Measurements from ENCODE around the gene VSIG10L2. TPM values are rescaled to one million over a fixed set of nuclear protein-coding genes. Genes with fewer than 3 reads are reported as not detected.

The VSIG10L2 gene
- total RNA-seq, 1 donor from 2014 or later, result not detected

DNA sequence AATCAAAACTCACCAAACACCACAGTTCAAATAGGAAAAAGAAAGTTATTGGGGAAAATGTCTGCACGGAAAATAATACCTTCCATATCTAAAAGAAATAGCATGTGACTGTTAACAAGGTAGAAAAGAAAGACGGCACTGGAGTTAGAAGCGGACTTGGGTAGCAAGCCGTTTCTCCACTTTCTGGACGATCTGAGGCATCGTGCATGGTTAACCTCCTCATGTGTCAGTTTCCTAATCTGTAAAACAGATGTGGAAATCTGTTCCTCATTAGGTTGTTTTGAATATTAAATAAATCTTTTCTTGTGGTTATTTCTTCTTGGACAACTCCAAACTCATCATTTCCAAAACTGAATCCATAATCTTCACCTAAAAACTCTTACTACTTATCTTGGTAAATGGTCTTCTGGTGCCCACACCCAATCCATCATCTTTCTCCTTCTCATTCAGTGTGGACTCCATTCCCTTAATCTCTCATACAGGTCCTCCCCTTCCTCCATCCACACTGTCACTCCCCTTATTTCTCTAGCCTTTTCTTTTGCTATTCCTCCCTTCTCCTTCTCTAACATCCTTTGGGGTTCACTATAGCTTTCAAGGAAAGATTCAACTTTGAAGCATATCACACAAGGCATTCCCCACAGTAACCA, 53.5 kb downstream of the VSIG10L2 start:
- H3K27me3 Mint-ChIP-seq (ENCODE audit: unreplicated experiment), result peaks cover 1% of the 10 kb centered on the region
- H3K27ac Mint-ChIP-seq (ENCODE audit: unreplicated experiment), result no peak overlapping the region

DNA sequence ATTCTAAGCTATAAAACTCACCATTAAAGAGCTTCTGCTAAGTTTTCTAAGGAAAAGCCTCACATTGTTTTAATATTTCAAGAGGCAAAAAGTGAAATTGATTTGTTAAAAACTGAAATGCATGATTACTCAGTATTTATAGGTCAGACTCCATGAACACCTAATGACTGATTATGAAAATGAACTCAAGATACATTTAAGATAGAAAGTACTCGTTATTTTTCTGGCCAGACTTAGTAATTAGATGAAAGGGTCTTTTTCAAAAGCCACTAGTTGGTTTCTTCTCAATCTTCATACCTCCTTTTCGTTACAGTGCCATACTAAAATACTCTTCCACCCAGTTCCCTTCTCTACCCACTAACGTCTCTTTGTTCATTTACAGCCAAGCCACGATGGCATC, 56.3 kb downstream of the VSIG10L2 start:
- Mint-ChIP-seq H3K27ac (ENCODE audit: unreplicated experiment) (no peak overlapping the region), H3K4me3 (ENCODE audit: unreplicated experiment) (no peak overlapping the region), H3K4me1 (ENCODE audit: unreplicated experiment) (peaks cover 8% of the 10 kb centered on the region), H3K27me3 (ENCODE audit: unreplicated experiment) (peaks cover 1% of the 10 kb centered on the region), H3K36me3 (ENCODE audit: low read depth, unreplicated experiment) (peaks cover 17% of the 10 kb centered on the region), H3K9me3 (ENCODE audit: unreplicated experiment) (no peaks in the 10 kb centered on the region)
- TF ChIP-seq, protein P1, sequence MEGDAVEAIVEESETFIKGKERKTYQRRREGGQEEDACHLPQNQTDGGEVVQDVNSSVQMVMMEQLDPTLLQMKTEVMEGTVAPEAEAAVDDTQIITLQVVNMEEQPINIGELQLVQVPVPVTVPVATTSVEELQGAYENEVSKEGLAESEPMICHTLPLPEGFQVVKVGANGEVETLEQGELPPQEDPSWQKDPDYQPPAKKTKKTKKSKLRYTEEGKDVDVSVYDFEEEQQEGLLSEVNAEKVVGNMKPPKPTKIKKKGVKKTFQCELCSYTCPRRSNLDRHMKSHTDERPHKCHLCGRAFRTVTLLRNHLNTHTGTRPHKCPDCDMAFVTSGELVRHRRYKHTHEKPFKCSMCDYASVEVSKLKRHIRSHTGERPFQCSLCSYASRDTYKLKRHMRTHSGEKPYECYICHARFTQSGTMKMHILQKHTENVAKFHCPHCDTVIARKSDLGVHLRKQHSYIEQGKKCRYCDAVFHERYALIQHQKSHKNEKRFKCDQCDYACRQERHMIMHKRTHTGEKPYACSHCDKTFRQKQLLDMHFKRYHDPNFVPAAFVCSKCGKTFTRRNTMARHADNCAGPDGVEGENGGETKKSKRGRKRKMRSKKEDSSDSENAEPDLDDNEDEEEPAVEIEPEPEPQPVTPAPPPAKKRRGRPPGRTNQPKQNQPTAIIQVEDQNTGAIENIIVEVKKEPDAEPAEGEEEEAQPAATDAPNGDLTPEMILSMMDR (IDR thresholded peaks at IDR 0.05; ENCODE audit: unreplicated experiment), result no peak
- no peak for DNase-seq (ENCODE audit: low spot score)

More for the DNA sequence above, 53.5 kb downstream of the VSIG10L2 start:
- Mint-ChIP-seq H3K9me3 (ENCODE audit: unreplicated experiment) (no peaks in the 10 kb centered on the region), H3K4me1 (ENCODE audit: unreplicated experiment) (no peaks in the 10 kb centered on the region), H3K4me3 (ENCODE audit: unreplicated experiment) (no peak overlapping the region), H3K36me3 (ENCODE audit: low read depth, unreplicated experiment) (peaks cover 18% of the 10 kb centered on the region)
- TF ChIP-seq, protein P1 (IDR thresholded peaks at IDR 0.05; ENCODE audit: unreplicated experiment), result no peak
- DNase-seq (ENCODE audit: low spot score), result no peak

Other genes starting within 250 kb of the VSIG10L2 start
- gene PATE1, start 199.8 kb upstream of the VSIG10L2 start, total RNA-seq (ENCODE audit: unreplicated experiment), result not detected
- gene PATE2, start 167.2 kb upstream of the VSIG10L2 start, total RNA-seq (ENCODE audit: unreplicated experiment), result not detected
- not detected for gene PATE3, start 157.9 kb upstream of the VSIG10L2 start, total RNA-seq (ENCODE audit: unreplicated experiment)
- 0.31 TPM for gene PATE4, start 112.7 kb upstream of the VSIG10L2 start, total RNA-seq (ENCODE audit: unreplicated experiment)
- gene HYLS1, start 58.4 kb upstream of the VSIG10L2 start, total RNA-seq (ENCODE audit: unreplicated experiment), result 5.5 TPM
- 13.1 TPM for gene PUS3, start 42.8 kb upstream of the VSIG10L2 start, total RNA-seq (ENCODE audit: unreplicated experiment)
- gene DDX25, start 41.5 kb upstream of the VSIG10L2 start, total RNA-seq (ENCODE audit: unreplicated experiment), result 7.5 TPM
- 25.2 TPM for gene CDON, start 116.8 kb downstream of the VSIG10L2 start, total RNA-seq (ENCODE audit: unreplicated experiment)

Data from endothelial cell (in vitro differentiated cells).